Karpas-422 (cell line): ENCODE results near the gene NRG3. TPM values are rescaled to one million over a fixed set of nuclear protein-coding genes. Genes with fewer than 3 reads are reported as not detected.

Source experiments
- DNase-seq: peaks from one replicate; pipeline ENCODE4 v3.0.0-alpha.2; 2015
- H2AFZ ChIP-seq: fragments of 200-600 bp; sonication (generic); 2 replicates; pipeline ENCODE4 v1.6.1; 2014; ENCODE audit warnings: antibody characterized with exemption, low read length, mixed read lengths
- H3K27ac ChIP-seq: fragments of 200-600 bp; sonication (generic); 2 replicates; pipeline ENCODE4 v1.5.1; 2014; ENCODE audit warnings: mild to moderate bottlenecking, low read length, moderate library complexity
- H3K27me3 ChIP-seq: fragments of 200-600 bp; sonication (generic); 2 replicates; pipeline ENCODE4 v1.6.1; 2014; ENCODE audit warnings: low read length, mixed read lengths
- H3K36me3 ChIP-seq: fragments of 200-600 bp; sonication (generic); 2 replicates; pipeline ENCODE4 v1.6.1; 2014; ENCODE audit warnings: low read length, mixed read lengths; ENCODE audit not compliant: insufficient read depth
- H3K4me1 ChIP-seq: fragments of 200-600 bp; sonication (generic); 2 replicates; pipeline ENCODE4 v1.6.1; 2014; ENCODE audit warnings: mild to moderate bottlenecking, low read length, mixed read lengths
- H3K4me2 ChIP-seq: fragments of 200-600 bp; sonication (generic); 2 replicates; pipeline ENCODE4 v1.6.1; 2014; ENCODE audit warnings: low read length, low read depth, mild to moderate bottlenecking; ENCODE audit not compliant: poor library complexity, severe bottlenecking
- H3K4me3 ChIP-seq: fragments of 200-600 bp; sonication (generic); 2 replicates; pipeline ENCODE4 v1.5.1; 2014; ENCODE audit warnings: mild to moderate bottlenecking, antibody characterized with exemption, low read length, mixed read lengths
- H3K79me2 ChIP-seq: fragments of 200-600 bp; sonication (generic); 2 replicates; pipeline ENCODE4 v1.6.1; 2014; ENCODE audit warnings: mild to moderate bottlenecking, low read length, mixed read lengths
- H3K9ac ChIP-seq: fragments of 200-600 bp; sonication (generic); 2 replicates; pipeline ENCODE4 v1.6.0; 2014; ENCODE audit warnings: low read length
- H3K9me2 ChIP-seq: fragments of 200-600 bp; sonication (generic), shearing (Covaris generic); replicated peaks from 2 replicates; pipeline ENCODE4 v1.6.0; 2014; ENCODE audit warnings: mild to moderate bottlenecking, low read length, moderate library complexity; ENCODE audit not compliant: insufficient read depth
- H3K9me3 ChIP-seq: fragments of 300-700, 200-600 bp; sonication (generic); 2 replicates; pipeline ENCODE4 v1.6.1; 2014; ENCODE audit warnings: low read length, mixed read lengths
- H4K20me1 ChIP-seq: fragments of 200-600 bp; sonication (generic); 2 replicates; pipeline ENCODE4 v1.6.1; 2014; ENCODE audit warnings: mild to moderate bottlenecking, antibody characterized with exemption, low read length, low read depth; ENCODE audit not compliant: insufficient read depth
- total RNA-seq: library from RNA; depleted of rRNA; stranded (reverse); fragments of >200 nt; shearing (Covaris generic); gene quantifications from 2 replicates; pipeline ENCODE4 v1.2.3, GENCODE V29; 2014; ENCODE audit warnings: low replicate concordance

Gene NRG3
- total RNA-seq, 1 experiment from 2014 or later, result not detected

GRCh38 chr10:82294874-82295378 is 419.9 kb downstream of the NRG3 start:
- Histone ChIP-seq H2AFZ (no peak overlapping the region), H3K4me1 (no peaks in the 10 kb centered on the region)

GRCh38 chr10:82308641-82309040 is 433.6 kb downstream of the NRG3 start:
- DNase-seq, result no peak
- no peak overlapping the region for H3K4me2 ChIP-seq
- H3K4me3 ChIP-seq, result no peak overlapping the region
- no peaks in the 10 kb centered on the region for H3K27me3 ChIP-seq
- H3K9me3 ChIP-seq, result no peaks in the 10 kb centered on the region
- H3K9ac ChIP-seq, result no peak overlapping the region
- H3K9me2 ChIP-seq, result no peaks in the 10 kb centered on the region
- no peaks in the 10 kb centered on the region for H4K20me1 ChIP-seq
- no peak overlapping the region for H3K27ac ChIP-seq
- no peak overlapping the region for H2AFZ ChIP-seq
- no peaks in the 10 kb centered on the region for H3K4me1 ChIP-seq
- H3K79me2 ChIP-seq, result no peaks in the 10 kb centered on the region
- H3K36me3 ChIP-seq, result no peaks in the 10 kb centered on the region

More at GRCh38 chr10:82294874-82295378, 419.9 kb downstream of the NRG3 start:
- no peaks in the 10 kb centered on the region for H3K79me2 ChIP-seq
- no peaks in the 10 kb centered on the region for H3K9me2 ChIP-seq
- no peak overlapping the region for H3K4me2 ChIP-seq
- H3K9ac ChIP-seq, result no peak overlapping the region
- no peaks in the 10 kb centered on the region for H3K27me3 ChIP-seq
- no peak for DNase-seq
- H3K4me3 ChIP-seq, result no peak overlapping the region
- no peak overlapping the region for H3K27ac ChIP-seq
- H3K9me3 ChIP-seq, result no peaks in the 10 kb centered on the region
- H3K36me3 ChIP-seq, result no peaks in the 10 kb centered on the region
- no peaks in the 10 kb centered on the region for H4K20me1 ChIP-seq

GRCh38 chr10:82310839-82311238 is 435.8 kb downstream of the NRG3 start:
- Histone ChIP-seq H3K27ac (no peak overlapping the region), H3K79me2 (no peaks in the 10 kb centered on the region), H3K4me1 (no peaks in the 10 kb centered on the region), H3K4me2 (no peak overlapping the region), H2AFZ (no peak overlapping the region), H3K9ac (no peak overlapping the region), H3K27me3 (no peaks in the 10 kb centered on the region), H4K20me1 (no peaks in the 10 kb centered on the region), H3K9me2 (no peaks in the 10 kb centered on the region), H3K36me3 (no peaks in the 10 kb centered on the region), H3K4me3 (no peak overlapping the region), H3K9me3 (no peaks in the 10 kb centered on the region)
- DNase-seq, result no peak

GRCh38 chr10:82313401-82313800 is 438.4 kb downstream of the NRG3 start:
- DNase-seq, result no peak
- H3K9ac ChIP-seq, result no peak overlapping the region
- H3K79me2 ChIP-seq, result no peaks in the 10 kb centered on the region
- no peaks in the 10 kb centered on the region for H4K20me1 ChIP-seq
- no peaks in the 10 kb centered on the region for H3K9me3 ChIP-seq
- H3K4me1 ChIP-seq, result no peaks in the 10 kb centered on the region
- H3K4me3 ChIP-seq, result no peak overlapping the region
- no peak overlapping the region for H3K27ac ChIP-seq
- H3K4me2 ChIP-seq, result no peak overlapping the region
- H3K27me3 ChIP-seq, result no peaks in the 10 kb centered on the region
- no peaks in the 10 kb centered on the region for H3K36me3 ChIP-seq
- no peaks in the 10 kb centered on the region for H3K9me2 ChIP-seq
- no peak overlapping the region for H2AFZ ChIP-seq

GRCh38 chr10:82318534-82318933 is 443.5 kb downstream of the NRG3 start:
- Histone ChIP-seq H3K27me3 (no peaks in the 10 kb centered on the region), H4K20me1 (no peaks in the 10 kb centered on the region), H3K79me2 (no peaks in the 10 kb centered on the region), H3K4me2 (no peak overlapping the region), H3K9me3 (no peaks in the 10 kb centered on the region), H3K36me3 (no peaks in the 10 kb centered on the region), H3K9me2 (no peaks in the 10 kb centered on the region), H3K27ac (no peak overlapping the region), H2AFZ (no peak overlapping the region), H3K4me1 (no peaks in the 10 kb centered on the region), H3K9ac (no peak overlapping the region), H3K4me3 (no peak overlapping the region)
- no peak for DNase-seq

- no peak for DNase-seq
- H3K9me3 ChIP-seq, result no peaks in the 10 kb centered on the region
- H3K4me1 ChIP-seq, result no peaks in the 10 kb centered on the region
- no peaks in the 10 kb centered on the region for H4K20me1 ChIP-seq
- no peaks in the 10 kb centered on the region for H3K9me2 ChIP-seq
- H3K27me3 ChIP-seq, result no peaks in the 10 kb centered on the region
- H3K4me3 ChIP-seq, result no peak overlapping the region
- no peak overlapping the region for H3K9ac ChIP-seq
- H3K36me3 ChIP-seq, result no peaks in the 10 kb centered on the region
- H2AFZ ChIP-seq, result no peak overlapping the region
- H3K79me2 ChIP-seq, result no peaks in the 10 kb centered on the region
- H3K27ac ChIP-seq, result no peak overlapping the region
- H3K4me2 ChIP-seq, result no peak overlapping the region
These were observed 444.1 kb downstream of the NRG3 start for GRCh38 chr10:82319074-82319473.

- Histone ChIP-seq H3K9me2 (no peaks in the 10 kb centered on the region), H3K27me3 (no peaks in the 10 kb centered on the region), H3K4me2 (no peak overlapping the region), H3K9ac (no peak overlapping the region), H2AFZ (no peak overlapping the region), H3K9me3 (no peaks in the 10 kb centered on the region), H3K36me3 (no peaks in the 10 kb centered on the region), H3K79me2 (no peaks in the 10 kb centered on the region), H4K20me1 (no peaks in the 10 kb centered on the region), H3K27ac (no peak overlapping the region), H3K4me1 (no peaks in the 10 kb centered on the region), H3K4me3 (no peak overlapping the region)
- no peak for DNase-seq
These were observed 444.6 kb downstream of the NRG3 start for GRCh38 chr10:82319562-82319961.

- no peak for DNase-seq
- Histone ChIP-seq H3K4me2 (no peak overlapping the region), H3K36me3 (no peaks in the 10 kb centered on the region), H2AFZ (no peak overlapping the region), H3K4me3 (no peak overlapping the region), H3K79me2 (no peaks in the 10 kb centered on the region), H3K27ac (no peak overlapping the region), H3K4me1 (no peaks in the 10 kb centered on the region), H4K20me1 (no peaks in the 10 kb centered on the region), H3K9me2 (no peaks in the 10 kb centered on the region), H3K9me3 (no peaks in the 10 kb centered on the region), H3K27me3 (no peaks in the 10 kb centered on the region), H3K9ac (no peak overlapping the region)
These were observed 446.7 kb downstream of the NRG3 start for GRCh38 chr10:82321724-82322123.

GRCh38 chr10:82331716-82332115 is 456.7 kb downstream of the NRG3 start:
- no peak overlapping the region for H2AFZ ChIP-seq
- H3K4me2 ChIP-seq, result no peak overlapping the region
- H3K4me1 ChIP-seq, result no peaks in the 10 kb centered on the region
- no peaks in the 10 kb centered on the region for H3K27me3 ChIP-seq
- H3K9me3 ChIP-seq, result no peaks in the 10 kb centered on the region
- no peaks in the 10 kb centered on the region for H3K79me2 ChIP-seq
- H3K27ac ChIP-seq, result no peak overlapping the region
- H3K36me3 ChIP-seq, result no peaks in the 10 kb centered on the region
- no peaks in the 10 kb centered on the region for H3K9me2 ChIP-seq
- H3K9ac ChIP-seq, result no peak overlapping the region
- H3K4me3 ChIP-seq, result no peak overlapping the region
- no peak for DNase-seq
- H4K20me1 ChIP-seq, result no peaks in the 10 kb centered on the region
